Measurements from ENCODE around the gene GPR15. TPM values are rescaled to one million over a fixed set of nuclear protein-coding genes. Genes with fewer than 3 reads are reported as not detected.

The GPR15 gene
- total RNA-seq, 2 donors from 2014 or later: not detected

GRCh38 chr3:98583766-98584165 lies 52.0 kb downstream of the GPR15 start:
- WGBS, 2 donors: 90 to 94% methylated on average over 4 of the region's 4 CpGs
- no peaks in the 10 kb centered on the region for H3K4me1 ChIP-seq
- H3K36me3 ChIP-seq (replicated peaks in 1 of 2; ENCODE audit: insufficient read depth in 1 of 2, low read depth in 2 of 2): peaks cover 0 to 7% of the 10 kb centered on the region in 2 donors
- intact Hi-C loops (cut with DNase I): no loop called here
- ATAC-seq (no peak), DNase-seq (no peak)
- no peak overlapping the region for H3K27ac ChIP-seq
- H3K9me3 ChIP-seq: no peaks in the 10 kb centered on the region
- H3K27me3 ChIP-seq: no peaks in the 10 kb centered on the region
- no peak overlapping the region for H3K4me3 ChIP-seq
- no peak for TF ChIP-seq POLR2A (IDR thresholded peaks at IDR 0.05)
- TF ChIP-seq CTCF (IDR thresholded peaks at IDR 0.05): no peak

Small RNAs within 50 kb of the gene (small RNA-seq; reads per million reads assigned to genes)
- gene RPL38P4: not detected

Other genes with a start within 250 kb of the GPR15 start
- not detected for gene OR5H2, start 249.5 kb upstream of the GPR15 start, total RNA-seq
- not detected for gene OR5K4, start 178.1 kb upstream of the GPR15 start, total RNA-seq
- not detected for gene OR5K3, start 141.3 kb upstream of the GPR15 start, total RNA-seq
- gene OR5K1, start 68.8 kb upstream of the GPR15 start, total RNA-seq: not detected
- gene OR5K2, start 34.3 kb upstream of the GPR15 start, total RNA-seq: not detected
- gene CLDND1, start 9.1 kb upstream of the GPR15 start, total RNA-seq: 10 to 100 TPM; 38.1 to 65.6 TPM
- 10 to 100 TPM; 14.8 to 25.4 TPM for gene CPOX, start 61.6 kb downstream of the GPR15 start, total RNA-seq
- gene ST3GAL6, start 231.4 kb downstream of the GPR15 start, total RNA-seq: 10 to 100 TPM in 1 of 2 donors, 1 to 10 TPM in 1; 8.0 to 35.3 TPM